HepG2 (cell line): ENCODE measurements around the gene REEP3. TPM values are rescaled to one million over a fixed set of nuclear protein-coding genes. Genes with fewer than 3 reads are reported as not detected.

Experiments
- ATAC-seq: fragments of 200-7000 bp; cut with Tn5 transposase; 3 replicates; pipeline ENCODE4 v1.9.1; 2020; ENCODE audit warnings: mild to moderate bottlenecking, moderate library complexity
- BruUV-seq: library from RNA; stranded (reverse); fragments of 400-500 nt; replicated peaks from 2 replicates; lab custom pipeline; 2021; lab: Mats Ljungman, UMichigan
- CTCF ChIA-PET: fragments of 300-600 bp; formaldehyde crosslinking; extraction: SDS; loops from one replicate; lab custom pipeline; 2021; ENCODE audit warnings: low total read pairs, inconsistent platforms, low intra/inter-chr PET ratio; lab: Yijun Ruan, JAX
- POLR2A ChIA-PET: fragments of 350-600 bp; sonication (Branson Sonifier 250); formaldehyde crosslinking; loops from one replicate; lab custom pipeline; 2020; ENCODE audit warnings: antibody characterized with exemption, inconsistent platforms; lab: Yijun Ruan, JAX
- DNase-seq: peaks from one replicate; pipeline ENCODE4 v3.0.0-alpha.2; 2015; ENCODE audit warnings: low spot score
- FAIRE-seq: peaks from 3 replicates; lab custom pipeline; 2011; peaks lifted over from hg19 to GRCh38; lab: Jason Lieb, UNC
- H2AFZ ChIP-seq: one replicate; pipeline ENCODE4 v1.6.1; 2011; ENCODE audit warnings: low read length, inconsistent platforms
- H3K27ac ChIP-seq: fragments of 300-600 bp; 3 replicates; pipeline ENCODE4 v1.8.0; 2011; ENCODE audit warnings: mixed run types, mild to moderate bottlenecking, mixed read lengths, low read length, inconsistent platforms; ENCODE audit not compliant: insufficient read depth; ENCODE audit errors: extremely low read length
- H3K27me3 ChIP-seq, 2 experiments: fragments of 200-600 bp in 1 of 2; 2 replicates in 1 of 2; 3 replicates in 1 of 2; pipeline versions ENCODE4 v1.6.0 to v1.8.0; 2011; ENCODE audit warnings: low read length in 2 of 2, mild to moderate bottlenecking in 2 of 2, moderate library complexity in 2 of 2, inconsistent platforms in 1 of 2; ENCODE audit not compliant: insufficient read depth in 2 of 2, control insufficient read depth in 1 of 2
- H3K36me3 ChIP-seq, 2 experiments: fragments of 200-600 bp in 1 of 2; replicated peaks in 1 of 2; 2 replicates in 1 of 2; 3 replicates in 1 of 2; pipeline versions ENCODE4 v1.5.1 to v1.8.0; 2011; ENCODE audit warnings: low read length in 2 of 2, inconsistent platforms in 1 of 2; ENCODE audit not compliant: insufficient read depth in 2 of 2, control insufficient read depth in 1 of 2
- H3K4me1 ChIP-seq: 2 replicates; pipeline ENCODE4 v1.5.1; 2012; ENCODE audit warnings: low read length, inconsistent platforms; ENCODE audit not compliant: insufficient read depth
- H3K4me2 ChIP-seq: 2 replicates; pipeline ENCODE4 v1.6.0; 2011; ENCODE audit warnings: low read depth, low read length, inconsistent platforms
- H3K4me3 ChIP-seq, 3 experiments: fragments of 200-600 bp in 1 of 3; sonication (generic), shearing (Covaris generic) in 1 of 3; replicated peaks in 1 of 3; 2 replicates each; pipeline ENCODE4 v1.5.1; 2011 to 2016; ENCODE audit warnings: low read length in 3 of 3, inconsistent platforms in 2 of 3, low read depth in 2 of 3, mild to moderate bottlenecking in 2 of 3, control low read depth in 1 of 3, mixed read lengths in 1 of 3; ENCODE audit not compliant: insufficient read depth in 1 of 3
- H3K79me2 ChIP-seq: one replicate; pipeline ENCODE4 v1.6.1; 2011; ENCODE audit warnings: low read length, inconsistent platforms; ENCODE audit not compliant: insufficient read depth
- H3K9ac ChIP-seq: 2 replicates; pipeline ENCODE4 v1.6.0; 2011; ENCODE audit warnings: mild to moderate bottlenecking, low read depth, low read length, inconsistent platforms; ENCODE audit not compliant: insufficient read depth
- H3K9me3 ChIP-seq: 2 replicates; pipeline ENCODE4 v1.5.1; 2012; ENCODE audit warnings: mild to moderate bottlenecking, low read length
- H4K20me1 ChIP-seq: 2 replicates; pipeline ENCODE4 v1.6.0; 2011; ENCODE audit warnings: inconsistent platforms, mild to moderate bottlenecking, low read length, moderate library complexity; ENCODE audit not compliant: insufficient read depth
- CEBPG ChIP-seq: IDR thresholded peaks from 2 replicates; pipeline ENCODE4 v1.6.1; 2016
- KLF6 ChIP-seq: IDR thresholded peaks from 2 replicates; pipeline ENCODE4 v1.8.0; 2016; ENCODE audit warnings: missing biosample characterization, missing genetic modification reagents
- RAD51 ChIP-seq: fragments of 450-650 bp; IDR thresholded peaks from 2 replicates; pipeline ENCODE4 v1.6.1; 2016; ENCODE audit warnings: borderline replicate concordance
- TCF12 ChIP-seq, 2 experiments: fragments of 450-650 bp in 1 of 2; sonication (generic) in 1 of 2; formaldehyde crosslinking in 1 of 2; IDR thresholded peaks; 2 replicates each; pipeline versions ENCODE4 v1.6.1 to v1.8.0; 2017 to 2022; ENCODE audit warnings: antibody characterized with exemption in 1 of 2, mild to moderate bottlenecking in 1 of 2, missing genetic modification reagents in 1 of 2, moderate library complexity in 1 of 2
- ZFP36L1 ChIP-seq: sonication (generic); formaldehyde crosslinking; IDR thresholded peaks from 2 replicates; pipeline ENCODE4 v1.8.0; 2022; ENCODE audit warnings: mild to moderate bottlenecking, missing genetic modification reagents, moderate library complexity
- ZFP41 ChIP-seq: sonication (generic); formaldehyde crosslinking; IDR thresholded peaks from 2 replicates; pipeline ENCODE4 v1.4.0; 2020; ENCODE audit warnings: mild to moderate bottlenecking, missing genetic modification reagents, borderline replicate concordance
- ZFY ChIP-seq: sonication (generic); formaldehyde crosslinking; IDR thresholded peaks from 2 replicates; pipeline ENCODE4 v1.4.0; 2020; ENCODE audit warnings: missing genetic modification reagents
- ZNF672 ChIP-seq: sonication (generic); formaldehyde crosslinking; IDR thresholded peaks from 2 replicates; pipeline ENCODE4 v1.8.1; 2022; ENCODE audit warnings: missing genetic modification reagents
- WGBS: methylation state at CpG from one replicate; pipeline ENCODE4 v1.1.6; 2017; ENCODE audit warnings: low lambda C conversion rate; 5-methylcytosine and 5-hydroxymethylcytosine counted together
- in situ Hi-C: cut with HindIII; loops from 2 replicates; pipeline ENCODE4 v1.10.0; 2017; ENCODE audit warnings: low pct_unique_long_range_greater_than_20kb; ENCODE audit not compliant: extremely low pct_ligation_motif_present
- intact Hi-C: fragments of 100-400 bp; cut with micrococcal nuclease; formaldehyde crosslinking; loops from one replicate; pipeline ENCODE4 v1.10.0; 2022; ENCODE audit not compliant: unreplicated experiment
- polyA plus RNA-seq, 8 experiments: library from polyadenylated mRNA; depleted of rRNA in 3 of 8; stranded (reverse) in 7 of 8; unstranded in 1 of 8; fragments of >200 nt; fragmentation: Illumina TruSeq in 4 of 8; extraction: Trizol in 4 of 8; gene quantifications; 2 replicates each; pipeline versions ENCODE4 v1.2.1 to v1.2.3, GENCODE V29; 2011 to 2016; ENCODE audit warnings: low read depth in 4 of 8, missing spikeins in 1 of 8, mixed read lengths in 1 of 8; ENCODE audit not compliant: insufficient read depth in 1 of 8
- total RNA-seq, 5 experiments: library from RNA; depleted of rRNA; stranded (reverse); fragments of >200 nt; fragmentation: Illumina TruSeq; extraction: Trizol; gene quantifications; 2 replicates each; pipeline ENCODE4 v1.2.3, GENCODE V29; 2016; ENCODE audit warnings: low read depth in 1 of 5
- TF ChIP-seq, protein P1 (sequence below): IDR thresholded peaks from 2 replicates; pipeline ENCODE4 v1.6.1; 2016; ENCODE audit warnings: missing compliant biosample characterization, missing genetic modification reagents, borderline replicate concordance
- TF ChIP-seq, protein P2 (sequence below): sonication (generic); formaldehyde crosslinking; IDR thresholded peaks from 2 replicates; pipeline ENCODE4 v1.8.1; 2023; ENCODE audit warnings: missing genetic modification reagents, inconsistent platforms, borderline replicate concordance
- TF ChIP-seq, protein P3 (sequence below): sonication (generic); formaldehyde crosslinking; conservative IDR thresholded peaks from 2 replicates; pipeline ENCODE4 v1.4.0; 2020; ENCODE audit warnings: missing genetic modification reagents
- TF ChIP-seq, protein P4 (sequence below): IDR thresholded peaks from 2 replicates; pipeline ENCODE4 v1.6.1; 2016; ENCODE audit warnings: mild to moderate bottlenecking
- TF ChIP-seq, protein P5 (sequence below): sonication (generic); formaldehyde crosslinking; IDR thresholded peaks from 2 replicates; pipeline ENCODE4 v1.5.0; 2020; ENCODE audit warnings: mild to moderate bottlenecking, missing genetic modification reagents

REEP3 gene
- total and polyA plus RNA-seq, 2 of the 13 experiments (the other 11 are each of a cell fraction or from before 2014, with no cell fraction given) = 7.1 to 31.4 TPM

DNA sequence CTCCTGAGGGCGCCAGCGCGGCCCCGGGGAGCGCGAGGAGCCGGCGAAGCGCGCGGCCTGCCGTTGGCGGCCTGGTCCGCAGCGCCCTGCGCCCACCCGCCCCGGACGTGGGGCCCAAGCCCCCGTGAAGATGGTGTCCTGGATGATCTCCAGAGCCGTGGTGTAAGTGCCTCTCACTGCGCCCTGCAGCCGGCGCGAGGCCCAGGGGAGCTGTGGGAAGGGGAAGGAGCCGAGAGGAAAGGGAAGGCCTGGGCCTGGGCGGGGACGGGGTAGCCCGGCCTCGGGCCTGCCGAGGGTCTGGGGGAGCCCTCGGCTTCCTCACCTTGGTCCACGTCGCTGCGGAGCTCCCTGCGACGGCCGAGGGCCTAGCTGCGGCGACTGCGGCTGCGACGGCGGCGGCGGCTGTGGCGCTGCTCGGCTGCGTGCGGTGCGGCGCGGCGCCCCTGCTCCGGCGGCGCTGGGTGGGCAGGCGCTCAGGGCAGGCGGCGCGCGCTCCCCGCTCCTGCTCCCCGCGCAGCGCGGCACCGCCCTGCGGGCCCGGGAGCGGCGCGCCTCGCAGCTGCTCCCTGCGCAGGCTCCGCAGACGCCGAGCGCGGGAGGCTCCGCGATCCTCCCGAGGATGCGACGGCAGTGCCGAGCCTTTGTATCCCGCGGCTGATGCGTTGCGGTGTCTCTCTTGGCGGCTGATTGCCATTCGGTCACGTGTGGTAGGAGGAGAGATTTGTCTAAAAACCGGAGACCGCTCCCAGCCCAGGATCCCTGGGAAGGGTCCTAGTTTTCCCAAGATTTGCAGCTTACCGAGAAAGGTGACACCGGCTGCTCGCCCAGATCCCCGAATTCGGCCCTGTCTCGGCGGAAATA lies 445 bp downstream of the REEP3 start:
- no peaks in the 10 kb centered on the region for H3K9me3 ChIP-seq
- H3K27me3 ChIP-seq = no peaks in the 10 kb centered on the region
- CTCF ChIA-PET = no interaction called here
- H2AFZ ChIP-seq = peak overlapping the region; percentile 38
- peaks cover 76% of the 10 kb centered on the region for H3K4me1 ChIP-seq
- H3K79me2 ChIP-seq = peaks cover 86% of the 10 kb centered on the region
- intact Hi-C loops = loop anchor here (1.0 to 5.0 kb wide), 3 partner anchors 55 to 305 kb away; no protein-coding TSS in a partner anchor
- FAIRE-seq = no peak
- in situ Hi-C loops = no loop called here
- peak overlapping the region; percentile 90 for H3K4me2 ChIP-seq
- BruUV-seq = no TSS peak
- 0% methylated on average over 8 of the region's 102 CpGs for WGBS
- peak overlapping the region; percentile 99 for H3K27ac ChIP-seq
- H3K36me3 ChIP-seq = no peaks in the 10 kb centered on the region
- POLR2A ChIA-PET = interaction anchor here (0.8 to 2.0 kb wide), 7 partner anchors 19 to 256 kb away, joined by 3 to 12 read pairs (median 3); no protein-coding TSS in a partner anchor
- peak; percentile 89 for ATAC-seq
- peak overlapping the region; percentile 74 to 94 (median 87) for H3K4me3 ChIP-seq
- H4K20me1 ChIP-seq = peaks cover 4% of the 10 kb centered on the region; the same call in 1 of the 2 replicates
- peak overlapping the region; percentile 99 for H3K9ac ChIP-seq
- peak; percentile 46 for DNase-seq
- no peak for TF ChIP-seq TCF12 (IDR thresholded peaks at IDR 0.05)
- no peak for TF ChIP-seq TCF12 (CRISPR knock-in tag; IDR thresholded peaks at IDR 0.05)
- TF ChIP-seq ZFP36L1 (CRISPR knock-in tag) = 0 out of 2 replicates have a peak, but pooled peaks have one; percentile 34
- TF ChIP-seq KLF6 (CRISPR knock-in tag) = 0 out of 2 replicates have a peak, but pooled peaks have one; percentile 33
- TF ChIP-seq, protein P1, sequence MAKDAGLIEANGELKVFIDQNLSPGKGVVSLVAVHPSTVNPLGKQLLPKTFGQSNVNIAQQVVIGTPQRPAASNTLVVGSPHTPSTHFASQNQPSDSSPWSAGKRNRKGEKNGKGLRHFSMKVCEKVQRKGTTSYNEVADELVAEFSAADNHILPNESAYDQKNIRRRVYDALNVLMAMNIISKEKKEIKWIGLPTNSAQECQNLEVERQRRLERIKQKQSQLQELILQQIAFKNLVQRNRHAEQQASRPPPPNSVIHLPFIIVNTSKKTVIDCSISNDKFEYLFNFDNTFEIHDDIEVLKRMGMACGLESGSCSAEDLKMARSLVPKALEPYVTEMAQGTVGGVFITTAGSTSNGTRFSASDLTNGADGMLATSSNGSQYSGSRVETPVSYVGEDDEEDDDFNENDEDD = peak; percentile 81; the same call in 1 of the 2 replicates
- TF ChIP-seq, protein P2, sequence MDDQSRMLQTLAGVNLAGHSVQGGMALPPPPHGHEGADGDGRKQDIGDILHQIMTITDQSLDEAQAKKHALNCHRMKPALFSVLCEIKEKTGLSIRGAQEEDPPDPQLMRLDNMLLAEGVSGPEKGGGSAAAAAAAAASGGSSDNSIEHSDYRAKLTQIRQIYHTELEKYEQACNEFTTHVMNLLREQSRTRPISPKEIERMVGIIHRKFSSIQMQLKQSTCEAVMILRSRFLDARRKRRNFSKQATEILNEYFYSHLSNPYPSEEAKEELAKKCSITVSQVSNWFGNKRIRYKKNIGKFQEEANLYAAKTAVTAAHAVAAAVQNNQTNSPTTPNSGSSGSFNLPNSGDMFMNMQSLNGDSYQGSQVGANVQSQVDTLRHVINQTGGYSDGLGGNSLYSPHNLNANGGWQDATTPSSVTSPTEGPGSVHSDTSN = no peak
- TF ChIP-seq, protein P3, sequence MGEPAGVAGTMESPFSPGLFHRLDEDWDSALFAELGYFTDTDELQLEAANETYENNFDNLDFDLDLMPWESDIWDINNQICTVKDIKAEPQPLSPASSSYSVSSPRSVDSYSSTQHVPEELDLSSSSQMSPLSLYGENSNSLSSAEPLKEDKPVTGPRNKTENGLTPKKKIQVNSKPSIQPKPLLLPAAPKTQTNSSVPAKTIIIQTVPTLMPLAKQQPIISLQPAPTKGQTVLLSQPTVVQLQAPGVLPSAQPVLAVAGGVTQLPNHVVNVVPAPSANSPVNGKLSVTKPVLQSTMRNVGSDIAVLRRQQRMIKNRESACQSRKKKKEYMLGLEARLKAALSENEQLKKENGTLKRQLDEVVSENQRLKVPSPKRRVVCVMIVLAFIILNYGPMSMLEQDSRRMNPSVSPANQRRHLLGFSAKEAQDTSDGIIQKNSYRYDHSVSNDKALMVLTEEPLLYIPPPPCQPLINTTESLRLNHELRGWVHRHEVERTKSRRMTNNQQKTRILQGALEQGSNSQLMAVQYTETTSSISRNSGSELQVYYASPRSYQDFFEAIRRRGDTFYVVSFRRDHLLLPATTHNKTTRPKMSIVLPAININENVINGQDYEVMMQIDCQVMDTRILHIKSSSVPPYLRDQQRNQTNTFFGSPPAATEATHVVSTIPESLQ (CRISPR knock-in tag) = no peak
- TF ChIP-seq, protein P4, sequence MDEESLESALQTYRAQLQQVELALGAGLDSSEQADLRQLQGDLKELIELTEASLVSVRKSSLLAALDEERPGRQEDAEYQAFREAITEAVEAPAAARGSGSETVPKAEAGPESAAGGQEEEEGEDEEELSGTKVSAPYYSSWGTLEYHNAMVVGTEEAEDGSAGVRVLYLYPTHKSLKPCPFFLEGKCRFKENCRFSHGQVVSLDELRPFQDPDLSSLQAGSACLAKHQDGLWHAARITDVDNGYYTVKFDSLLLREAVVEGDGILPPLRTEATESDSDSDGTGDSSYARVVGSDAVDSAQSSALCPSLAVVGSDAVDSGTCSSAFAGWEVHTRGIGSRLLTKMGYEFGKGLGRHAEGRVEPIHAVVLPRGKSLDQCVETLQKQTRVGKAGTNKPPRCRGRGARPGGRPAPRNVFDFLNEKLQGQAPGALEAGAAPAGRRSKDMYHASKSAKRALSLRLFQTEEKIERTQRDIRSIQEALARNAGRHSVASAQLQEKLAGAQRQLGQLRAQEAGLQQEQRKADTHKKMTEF = peak; percentile 55; the same call in 1 of the 2 replicates
- TF ChIP-seq, protein P5, sequence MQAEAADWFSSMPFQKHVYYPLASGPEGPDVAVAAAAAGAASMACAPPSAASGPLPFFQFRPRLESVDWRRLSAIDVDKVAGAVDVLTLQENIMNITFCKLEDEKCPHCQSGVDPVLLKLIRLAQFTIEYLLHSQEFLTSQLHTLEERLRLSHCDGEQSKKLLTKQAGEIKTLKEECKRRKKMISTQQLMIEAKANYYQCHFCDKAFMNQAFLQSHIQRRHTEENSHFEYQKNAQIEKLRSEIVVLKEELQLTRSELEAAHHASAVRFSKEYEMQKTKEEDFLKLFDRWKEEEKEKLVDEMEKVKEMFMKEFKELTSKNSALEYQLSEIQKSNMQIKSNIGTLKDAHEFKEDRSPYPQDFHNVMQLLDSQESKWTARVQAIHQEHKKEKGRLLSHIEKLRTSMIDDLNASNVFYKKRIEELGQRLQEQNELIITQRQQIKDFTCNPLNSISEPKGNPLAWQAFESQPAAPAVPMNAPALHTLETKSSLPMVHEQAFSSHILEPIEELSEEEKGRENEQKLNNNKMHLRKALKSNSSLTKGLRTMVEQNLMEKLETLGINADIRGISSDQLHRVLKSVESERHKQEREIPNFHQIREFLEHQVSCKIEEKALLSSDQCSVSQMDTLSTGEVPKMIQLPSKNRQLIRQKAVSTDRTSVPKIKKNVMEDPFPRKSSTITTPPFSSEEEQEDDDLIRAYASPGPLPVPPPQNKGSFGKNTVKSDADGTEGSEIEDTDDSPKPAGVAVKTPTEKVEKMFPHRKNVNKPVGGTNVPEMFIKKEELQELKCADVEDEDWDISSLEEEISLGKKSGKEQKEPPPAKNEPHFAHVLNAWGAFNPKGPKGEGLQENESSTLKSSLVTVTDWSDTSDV = no peak
- peak; percentile 96 for TF ChIP-seq ZFY
- TF ChIP-seq ZFP41 (CRISPR knock-in tag) = no peak
- TF ChIP-seq RAD51 = no peak
- 0 out of 2 replicates have a peak, but pooled peaks have one; percentile 9 for TF ChIP-seq ZNF672 (CRISPR knock-in tag)
- no peak for TF ChIP-seq CEBPG (CRISPR knock-in tag)
